ENCODE data around the gene LRRC9.
"Not testable (repeated sequence)": the region's sequence is repeated elsewhere in the genome, so short reads cannot be mapped to it uniquely, and the experiment has no call there.

The LRRC9 gene

GRCh38 chr14:60079723-60080122 lies 159.8 kb downstream of the LRRC9 start:
- DNase-seq: no peak

DNA sequence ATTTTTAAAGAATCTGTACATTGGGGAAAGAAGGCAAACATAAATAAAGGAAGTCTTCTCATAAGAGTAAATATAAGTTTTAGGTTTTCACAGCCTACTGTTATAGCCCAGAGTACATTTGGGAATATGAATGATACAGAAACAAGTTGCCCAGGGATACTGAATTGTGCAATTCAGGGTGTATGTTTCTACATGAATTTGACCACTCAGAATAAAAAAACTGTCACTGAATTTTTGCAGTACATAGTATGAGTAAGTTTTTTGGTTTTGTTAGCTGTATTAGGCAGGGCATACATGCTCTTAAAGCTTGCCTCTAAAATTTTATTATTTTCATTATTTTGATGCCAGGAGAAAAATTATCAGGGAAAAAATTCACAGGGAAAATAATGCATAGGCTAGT lies 165.1 kb downstream of the LRRC9 start:
- DNase-seq: no peak

GRCh38 chr14:60085693-60086092 lies 165.7 kb downstream of the LRRC9 start:
- DNase-seq: no peak

DNA sequence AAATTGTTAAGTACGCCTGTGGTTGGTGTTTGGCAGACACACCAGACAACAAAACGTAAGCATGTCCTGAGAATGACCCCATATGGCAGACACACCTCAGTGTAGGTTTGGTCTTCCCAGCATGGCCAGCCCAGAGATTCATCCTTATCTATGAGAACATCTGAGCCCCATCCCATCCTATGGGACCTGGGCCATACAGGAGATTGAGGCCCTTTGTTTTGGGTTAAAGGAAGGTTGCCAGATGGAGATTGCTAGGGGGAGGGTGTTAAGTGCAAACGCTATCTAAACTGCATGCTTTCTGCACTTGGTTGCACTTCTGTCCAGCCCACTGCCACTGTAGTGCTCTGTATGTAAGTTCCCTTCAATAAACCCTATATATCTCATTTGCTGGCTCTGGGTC lies 167.7 kb downstream of the LRRC9 start:
- no peak for DNase-seq

DNA sequence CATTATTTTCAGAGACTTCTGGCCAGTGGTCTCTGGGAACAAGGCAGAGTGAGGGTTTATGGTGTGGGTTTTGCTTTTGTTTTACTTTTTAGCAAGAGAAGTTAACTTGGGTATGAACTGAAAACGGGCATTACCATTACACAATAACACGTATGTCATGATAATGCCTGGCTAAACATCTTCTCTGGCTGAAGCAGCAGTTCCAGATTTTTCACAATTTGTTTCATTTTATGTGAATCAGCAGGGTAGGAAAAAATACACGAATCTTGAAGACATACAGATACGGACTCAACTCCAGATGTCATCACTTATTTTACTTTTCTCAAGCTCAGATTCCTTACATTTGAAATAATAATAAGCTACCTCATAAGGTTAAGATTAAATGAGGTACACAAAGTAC lies 169.3 kb downstream of the LRRC9 start:
- no peak for DNase-seq

DNA sequence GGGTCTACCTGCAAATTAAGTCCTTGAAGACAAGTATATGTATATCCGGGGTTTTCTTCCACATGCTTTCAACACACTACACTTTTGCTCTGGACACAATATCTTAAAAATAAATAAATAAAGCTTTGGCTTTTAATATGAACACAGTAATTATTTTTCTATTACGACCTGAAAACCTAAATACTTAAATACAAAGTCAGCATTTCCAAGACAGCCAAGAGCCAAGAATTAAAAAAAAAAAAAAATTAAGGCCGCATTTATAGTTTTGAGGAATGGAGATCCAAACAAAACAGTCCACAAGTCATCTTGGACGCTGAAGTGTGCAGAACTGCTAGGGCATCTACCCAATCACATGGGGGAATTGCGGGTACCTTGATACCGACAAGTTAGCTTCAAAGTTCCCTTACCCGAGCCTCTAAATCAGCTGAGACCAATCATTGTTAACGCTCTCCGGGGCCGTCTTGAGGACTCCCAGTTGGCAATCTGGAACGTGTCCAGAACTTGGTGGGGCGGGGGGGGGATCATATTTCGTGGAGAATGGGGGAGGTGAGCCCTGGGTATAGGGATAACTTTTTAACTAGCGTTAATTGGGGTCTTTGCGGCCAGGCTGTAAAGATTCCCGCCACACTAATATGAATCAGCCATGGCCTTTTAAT lies 171.0 kb downstream of the LRRC9 start:
- DNase-seq: peak; percentile 13 to 50

DNA sequence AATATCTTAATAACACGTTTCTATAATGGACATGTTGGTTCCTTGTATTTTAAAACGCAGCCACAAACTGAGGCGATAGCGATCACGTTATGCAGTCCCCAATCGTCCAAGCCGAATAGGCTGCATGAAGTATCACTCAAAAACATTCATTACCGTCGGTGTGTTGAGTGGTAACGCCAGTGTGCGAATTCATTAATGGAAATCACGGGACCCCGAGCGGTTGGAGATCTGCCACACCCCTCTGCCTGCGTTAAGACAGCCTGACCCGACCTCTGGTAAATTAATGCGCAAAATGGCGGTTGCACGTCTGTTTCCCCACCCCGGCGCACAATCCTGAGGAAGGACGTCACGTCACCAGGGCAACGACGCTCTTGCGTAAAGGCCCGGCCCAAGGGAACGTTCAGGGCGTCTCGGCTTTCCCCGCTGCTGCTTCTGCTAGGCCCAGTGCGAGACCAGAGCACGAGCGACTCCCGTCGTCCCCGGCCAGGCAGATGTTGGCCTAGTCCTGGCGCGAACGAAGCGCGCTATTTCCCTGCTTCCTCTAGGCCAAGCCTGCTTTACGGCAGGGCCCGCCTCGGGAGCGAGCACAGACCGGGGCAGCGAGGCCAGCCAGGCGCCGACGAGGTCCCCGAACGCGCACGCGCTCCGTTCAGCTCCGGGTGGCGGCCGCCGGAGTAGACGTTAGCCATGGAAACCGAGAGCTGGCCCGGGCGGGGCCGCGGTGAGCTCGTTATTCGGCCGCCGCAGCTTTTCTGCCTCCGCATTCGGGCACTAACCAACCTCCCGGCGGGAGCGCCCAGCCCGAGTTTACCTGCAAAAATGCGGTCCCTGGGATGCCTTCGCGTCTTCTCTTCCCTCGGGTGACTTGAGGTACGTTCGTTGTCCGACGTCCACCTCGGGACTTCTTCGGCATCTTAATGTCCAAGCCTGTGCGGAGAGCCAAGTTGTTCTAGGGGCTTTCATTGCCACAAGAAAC lies 171.9 kb downstream of the LRRC9 start, which contains the start of gene PCNX4:
PCNX4 (plus strand) TSS at position 374 of the 976 bp plus-strand sequence. CDS start 15,716 bp downstream, outside the sequence.
- peak; percentile 96 for DNase-seq

DNA sequence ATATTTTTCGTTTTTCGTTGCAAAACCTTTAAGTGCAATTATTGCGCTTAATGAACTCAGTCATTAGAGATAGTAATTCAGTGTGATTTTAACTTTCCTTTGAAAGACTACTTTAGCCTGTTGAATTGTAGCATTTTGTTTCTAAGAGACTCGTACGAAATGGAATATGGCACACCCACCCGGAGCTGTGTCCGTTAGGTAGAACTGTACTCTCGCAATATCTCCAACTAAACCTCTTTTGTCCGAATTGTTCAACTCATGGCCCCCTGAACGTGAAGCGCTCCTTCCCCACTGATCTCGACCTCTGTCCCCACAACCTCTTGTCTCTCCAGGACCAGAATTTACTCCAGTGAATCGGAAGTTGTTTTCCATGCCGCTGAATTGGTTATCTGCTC lies 172.6 kb downstream of the LRRC9 start:
- DNase-seq: peak in 1 of 2 donors; percentile 31

DNA sequence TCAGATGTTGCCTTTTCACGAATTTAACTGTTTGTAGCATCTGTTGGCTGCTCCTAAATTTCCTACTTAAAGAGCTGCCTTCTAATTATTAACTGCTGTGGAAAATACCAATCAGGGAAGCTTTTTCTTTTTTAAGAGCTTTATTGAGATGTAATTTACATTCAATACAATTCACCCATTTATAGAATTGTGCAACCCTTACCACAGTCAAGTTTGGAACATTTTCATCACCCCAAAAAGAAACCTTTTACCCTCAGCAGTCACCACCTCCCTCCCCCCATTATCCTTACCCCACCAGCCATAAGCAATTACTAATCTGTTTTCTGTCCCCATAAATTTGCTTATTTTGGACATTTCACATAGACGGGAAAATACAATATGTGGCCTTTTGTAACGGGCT lies 173.1 kb downstream of the LRRC9 start:
- no peak for DNase-seq

- no peak for DNase-seq
Observed at GRCh38 chr14:60093606-60094005, 173.7 kb downstream of the LRRC9 start.

DNA sequence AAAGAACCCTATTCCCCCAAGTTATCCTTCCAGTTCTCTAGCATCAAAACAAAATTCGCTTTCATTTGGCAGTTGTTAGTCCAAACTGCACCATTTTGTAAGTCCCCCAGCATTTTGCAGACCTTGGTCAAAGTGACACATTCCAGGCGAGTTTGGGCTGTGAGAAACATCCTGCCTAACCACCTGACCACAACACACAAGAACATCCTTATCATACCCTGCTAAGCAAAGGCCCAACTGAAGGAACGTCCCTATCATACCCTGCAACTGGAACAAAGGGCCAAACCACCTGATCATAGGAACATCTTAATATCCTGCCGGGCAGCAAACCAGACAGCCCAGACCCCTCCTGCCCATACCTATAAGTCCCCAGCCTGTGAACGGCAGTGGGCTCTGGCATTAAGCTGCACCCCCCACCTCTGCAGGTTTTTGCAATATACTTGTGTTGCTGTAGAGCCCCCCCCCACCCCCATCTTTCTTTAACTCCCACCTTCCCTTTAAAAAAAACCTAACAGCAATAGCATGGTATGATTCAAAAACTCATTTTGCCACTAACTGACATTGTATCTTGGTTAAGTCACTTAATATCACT lies 174.5 kb downstream of the LRRC9 start:
- peak in 1 of 2 donors; percentile 17 for DNase-seq

- no peak for DNase-seq
Observed at GRCh38 chr14:60095231-60095630, 175.3 kb downstream of the LRRC9 start.

DNA sequence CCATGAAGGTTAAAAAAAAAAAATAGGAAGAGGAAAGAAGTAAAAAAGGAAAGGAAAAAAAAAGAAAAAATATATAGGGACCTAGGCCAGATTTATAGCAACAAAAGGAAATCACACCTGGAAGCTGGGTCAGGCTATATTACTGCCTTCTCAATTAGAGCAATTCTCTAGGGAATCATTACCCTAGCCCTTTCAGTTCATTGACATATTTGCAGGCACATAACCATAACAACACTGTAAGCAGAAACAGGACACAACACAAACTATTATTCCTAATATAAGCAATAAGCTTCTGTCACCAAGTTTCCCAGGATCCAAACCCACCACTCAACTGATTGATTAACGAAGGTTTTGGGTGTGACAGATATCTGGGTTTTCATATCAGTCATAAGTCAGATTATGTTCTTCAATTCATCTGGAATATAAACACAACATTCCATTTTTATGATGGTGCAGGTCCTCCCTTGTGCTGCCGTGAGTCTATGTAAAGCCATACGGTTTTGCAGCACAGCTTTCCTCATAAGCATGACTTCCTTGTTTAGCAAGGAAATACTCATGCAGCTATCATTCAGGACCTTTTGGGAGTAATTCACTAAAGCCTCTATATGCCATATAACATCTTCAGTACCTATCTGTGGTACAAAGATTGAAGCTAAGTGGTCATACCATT lies 176.0 kb downstream of the LRRC9 start:
- DNase-seq: no peak

DNA sequence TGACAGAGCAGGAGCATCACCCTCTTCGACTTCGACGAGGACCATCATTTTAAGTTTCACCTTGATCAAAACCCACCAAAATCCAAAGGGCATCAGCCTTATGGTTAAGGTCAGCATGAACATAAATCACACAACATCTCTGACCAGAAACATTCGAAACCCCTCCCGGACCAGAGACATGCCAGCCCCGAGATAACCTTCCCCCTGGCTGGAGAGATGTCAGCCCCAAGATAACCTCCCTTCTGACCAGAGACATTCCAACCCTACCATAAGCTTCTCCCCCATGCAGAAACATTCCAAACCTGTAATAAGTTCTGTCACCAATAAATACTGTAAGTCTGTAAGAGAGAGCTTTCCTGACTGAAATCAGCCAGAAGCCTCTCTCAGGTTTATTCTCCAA lies 178.0 kb downstream of the LRRC9 start:
- no peak for DNase-seq

DNA sequence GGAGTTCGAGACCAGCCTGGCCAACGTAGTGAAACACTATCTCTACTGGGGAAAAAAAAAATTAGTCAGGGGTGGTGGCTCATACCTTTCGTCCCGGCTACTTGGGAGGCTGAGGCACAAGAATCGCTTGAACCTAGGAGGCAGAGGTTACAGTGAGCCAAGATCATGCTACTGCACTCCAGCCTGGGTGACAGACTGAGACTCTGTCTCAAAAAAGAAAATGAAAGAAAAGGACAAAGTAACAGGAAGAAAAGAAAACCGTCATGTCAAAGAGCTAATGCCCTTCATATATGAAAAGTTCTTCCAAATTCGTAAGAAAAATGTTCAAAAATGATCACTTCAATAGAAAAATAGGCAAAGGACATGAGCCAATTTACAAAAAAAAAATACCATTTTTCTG lies 179.9 kb downstream of the LRRC9 start:
- not testable (repeated sequence) for DNase-seq

DNA sequence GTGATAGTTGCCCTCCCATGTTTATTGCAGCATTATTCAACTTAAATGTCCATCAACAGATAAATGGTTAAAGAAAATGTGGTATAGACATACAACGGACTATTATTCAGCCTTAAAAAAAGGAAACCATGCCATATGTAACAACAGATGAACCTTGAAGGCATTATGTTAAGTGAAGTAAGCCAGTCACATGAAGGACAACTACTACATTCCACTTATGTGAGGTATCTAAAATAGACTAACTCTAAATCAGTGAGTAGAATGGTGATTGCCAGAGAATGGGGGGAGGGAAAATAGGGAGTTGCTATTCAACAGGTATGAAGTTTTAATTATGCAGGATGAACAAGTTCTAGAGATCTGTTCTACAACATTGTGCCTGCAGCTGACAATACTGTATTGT lies 181.8 kb downstream of the LRRC9 start:
- DNase-seq: no peak

DNA sequence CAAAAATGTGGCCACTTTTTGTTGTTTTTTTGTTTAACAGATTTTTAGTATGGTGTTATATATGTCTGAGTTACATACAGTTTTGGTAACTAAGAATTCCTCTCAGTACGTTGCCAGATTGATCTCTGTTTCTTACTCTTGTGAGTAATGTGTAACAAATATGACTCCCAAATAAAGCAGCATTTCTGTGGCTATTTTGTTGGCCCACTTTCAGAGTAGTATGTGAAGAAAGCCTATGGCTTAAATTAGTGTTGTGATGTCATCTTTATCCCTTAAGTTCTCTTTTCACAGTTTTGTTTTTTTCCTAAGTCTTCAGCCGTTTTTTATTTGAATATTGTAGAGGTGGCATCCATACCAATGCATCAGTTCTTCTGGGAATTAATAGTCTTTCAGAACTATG lies 182.4 kb downstream of the LRRC9 start:
- DNase-seq: no peak

DNA sequence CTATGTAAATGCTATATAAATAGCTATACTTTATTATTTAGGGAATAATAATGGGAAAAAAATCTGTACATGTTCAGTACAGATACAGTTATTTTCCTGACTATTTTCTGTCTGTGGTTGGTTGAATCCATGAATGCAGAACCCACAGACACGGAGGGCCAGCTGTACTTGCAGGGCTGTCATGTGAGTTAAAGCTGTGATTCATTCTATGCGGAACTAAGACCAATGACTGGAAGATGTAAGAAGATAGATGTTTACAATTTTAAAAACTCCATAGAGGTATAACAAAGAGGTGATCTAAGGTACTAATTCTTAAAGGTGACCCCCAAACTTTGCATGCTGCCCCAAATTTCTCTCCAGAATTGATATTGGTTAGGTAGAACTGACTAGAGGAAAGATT lies 186.4 kb downstream of the LRRC9 start:
- DNase-seq: no peak

DNA sequence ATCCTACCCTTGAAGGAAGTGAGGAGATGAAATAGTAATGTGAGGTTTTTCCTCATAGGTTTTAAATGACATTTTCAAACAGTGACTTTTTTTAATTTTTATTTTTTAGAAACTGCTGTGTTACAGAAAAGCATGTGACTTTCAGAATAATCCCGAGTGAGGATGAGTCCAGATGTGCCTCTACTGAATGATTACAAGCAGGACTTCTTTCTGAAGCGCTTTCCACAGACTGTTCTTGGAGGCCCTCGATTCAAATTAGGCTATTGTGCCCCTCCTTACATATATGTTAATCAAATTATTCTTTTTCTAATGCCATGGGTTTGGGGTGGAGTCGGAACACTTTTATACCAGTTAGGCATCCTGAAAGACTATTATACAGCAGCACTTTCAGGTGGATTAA lies 187.5 kb downstream of the LRRC9 start:
- no peak for DNase-seq

- DNase-seq: no peak
Observed at GRCh38 chr14:60111732-60112131, 191.8 kb downstream of the LRRC9 start.
